GM21447 (cell line): ENCODE data around the gene NXPH2.
"Not testable (repeated sequence)": the region's sequence is repeated elsewhere in the genome, so short reads cannot be mapped to it uniquely, and the experiment has no call there.

ENCODE experiments used
- ATAC-seq: cut with Tn5 transposase; IDR thresholded peaks from one replicate; pipeline ENCODE4 v1.9.1; 2021; ENCODE audit not compliant: unreplicated experiment

NXPH2 gene

DNA sequence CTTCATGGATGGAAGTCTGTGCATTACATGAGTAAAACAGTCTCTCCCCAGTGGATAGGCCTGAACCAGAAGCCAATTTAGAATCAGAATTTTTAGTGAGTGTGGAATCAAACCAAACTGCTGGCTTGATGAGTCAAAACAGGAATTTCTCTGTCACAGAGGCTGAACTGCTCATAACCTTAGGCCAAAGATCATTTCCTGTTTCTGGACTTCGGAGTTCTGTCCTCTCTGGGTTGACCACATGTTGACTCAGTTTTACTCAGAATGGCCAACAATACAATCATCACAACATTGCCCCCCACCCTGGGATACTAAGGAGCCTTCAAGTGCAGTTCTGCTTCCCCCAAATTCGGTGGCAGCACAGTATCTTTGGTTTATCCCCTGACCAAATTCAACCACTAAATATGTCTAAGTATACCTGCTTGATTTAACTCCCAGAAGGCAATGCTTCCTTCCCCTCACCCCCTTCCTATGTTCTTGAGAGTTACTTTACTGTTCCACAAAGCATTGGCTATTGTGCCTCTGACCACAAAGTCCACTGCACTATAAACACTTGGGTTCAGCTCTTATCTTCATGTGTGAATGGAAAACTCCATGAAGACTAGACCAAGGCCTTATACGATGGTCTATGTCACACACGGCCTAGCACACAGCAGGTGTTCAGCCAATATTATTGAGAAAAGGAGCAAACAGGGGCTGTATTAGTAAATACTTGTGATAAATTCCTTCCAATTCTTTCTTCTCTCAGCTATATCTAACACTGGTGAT lies 67.8 kb downstream of the NXPH2 start:
- peak; percentile 92 for ATAC-seq

DNA sequence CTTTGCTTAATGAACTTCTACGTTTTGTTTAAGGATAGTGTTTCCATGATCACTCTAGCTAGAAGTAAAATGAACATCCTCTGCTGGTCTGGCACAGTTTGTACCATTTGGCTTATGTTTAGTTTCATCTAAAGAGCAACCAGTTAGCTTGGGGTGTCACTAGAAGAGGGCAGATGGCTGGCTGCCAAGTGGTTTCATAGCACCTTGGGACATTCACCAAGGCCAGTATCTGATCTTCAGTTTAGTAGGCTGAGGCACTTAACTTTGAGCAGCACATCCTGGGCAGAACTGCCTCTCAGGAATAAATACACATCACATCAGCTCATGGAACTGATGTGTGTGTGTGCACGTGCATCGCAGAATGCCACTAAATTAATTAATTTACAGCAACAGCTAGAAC lies 68.4 kb downstream of the NXPH2 start:
- ATAC-seq: peak; percentile 69

DNA sequence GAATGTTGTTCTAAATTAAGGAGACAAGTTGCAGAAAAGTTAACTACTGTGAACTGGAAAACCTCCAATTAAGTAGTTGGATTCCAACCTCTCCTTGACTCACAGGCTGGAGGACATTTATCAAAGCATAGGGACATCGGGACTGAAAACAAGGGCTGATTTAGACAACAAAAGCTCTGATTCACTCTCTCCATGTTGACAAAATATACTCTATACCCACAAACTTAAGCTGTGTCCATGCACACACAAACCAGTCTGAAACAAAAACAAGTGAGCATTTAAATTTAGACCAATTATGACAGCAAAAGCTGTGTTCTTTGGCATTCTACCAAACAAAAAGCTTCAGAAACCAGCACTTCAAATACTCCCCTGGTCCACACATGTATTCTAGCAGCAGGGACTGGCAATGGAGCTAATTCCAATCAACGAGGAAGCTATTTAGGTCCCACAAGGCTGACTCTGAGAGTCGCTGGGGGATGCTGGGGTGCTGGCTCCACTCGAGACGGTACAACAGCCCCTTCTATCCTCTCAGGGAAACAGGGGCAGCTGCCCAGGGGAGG lies 71.4 kb downstream of the NXPH2 start:
- ATAC-seq: no peak

DNA sequence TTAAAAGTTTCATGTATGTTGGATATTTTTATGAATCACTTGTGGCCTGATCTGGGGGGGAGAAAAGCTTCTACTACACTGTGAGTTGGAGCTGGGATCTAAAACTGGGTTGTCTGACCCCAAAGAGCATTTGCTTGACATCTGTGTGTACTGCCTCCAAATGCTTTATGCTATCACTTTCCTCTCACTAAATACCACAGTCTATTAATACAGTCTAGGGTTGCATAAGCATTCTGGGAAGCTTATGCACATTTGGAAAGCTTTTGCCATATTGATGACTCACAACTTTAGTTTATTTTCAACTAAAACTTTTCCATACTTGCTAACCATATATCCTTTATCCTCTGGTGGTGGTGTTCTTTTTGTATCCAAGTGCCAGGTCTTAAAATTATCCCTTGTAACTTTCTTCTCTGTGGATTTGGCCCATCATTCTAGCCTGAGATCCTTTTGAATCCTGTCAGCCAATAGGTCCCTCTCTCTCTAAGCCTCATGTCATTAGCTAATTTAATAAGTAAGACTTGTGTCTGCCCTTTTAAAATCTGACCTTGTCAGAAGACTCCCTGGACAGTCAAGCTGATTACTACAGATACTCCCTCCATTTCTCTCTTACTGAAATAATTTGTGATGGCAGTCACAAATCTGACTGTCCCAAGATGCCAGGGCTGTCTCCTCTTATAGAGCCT lies 72.7 kb downstream of the NXPH2 start:
- ATAC-seq: no peak

DNA sequence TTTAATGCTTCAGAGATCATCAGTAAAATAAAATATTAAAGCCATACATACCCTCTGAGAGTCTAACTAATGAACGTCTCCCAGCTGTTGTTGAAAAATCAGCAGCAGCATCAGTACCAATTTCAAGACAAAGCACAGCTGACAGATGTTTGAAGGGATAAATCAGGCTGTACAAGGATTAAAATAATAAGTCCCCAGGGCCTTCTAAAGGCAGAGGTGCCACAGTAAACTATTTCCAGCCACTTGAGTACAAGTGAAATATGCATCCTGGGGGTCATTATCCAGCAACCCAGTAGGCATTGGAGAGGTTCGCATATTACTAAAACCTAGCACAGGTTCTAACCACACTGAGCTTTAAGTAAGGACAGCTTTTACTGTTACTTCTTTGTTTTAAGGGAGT lies 76.9 kb downstream of the NXPH2 start:
- ATAC-seq: no peak

DNA sequence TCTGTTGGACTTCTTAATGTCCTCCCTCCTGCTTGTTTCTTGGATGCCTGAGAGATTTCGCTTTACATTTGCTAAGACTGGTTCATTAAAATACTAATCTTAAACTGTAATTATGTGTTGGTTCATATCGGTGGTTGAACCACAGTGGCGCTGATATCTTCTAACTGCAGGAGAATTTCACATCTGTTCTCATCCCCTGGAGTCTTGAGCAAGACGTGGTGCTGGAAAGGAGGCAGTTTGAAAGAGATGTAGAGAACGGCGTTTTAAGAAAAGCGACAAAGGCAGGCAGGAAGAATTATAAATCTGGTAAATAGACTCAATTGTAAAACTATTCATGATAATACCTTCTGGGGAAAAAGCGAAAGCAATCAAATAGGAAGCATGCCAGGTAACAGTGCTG lies 79.5 kb downstream of the NXPH2 start:
- no peak for ATAC-seq

DNA sequence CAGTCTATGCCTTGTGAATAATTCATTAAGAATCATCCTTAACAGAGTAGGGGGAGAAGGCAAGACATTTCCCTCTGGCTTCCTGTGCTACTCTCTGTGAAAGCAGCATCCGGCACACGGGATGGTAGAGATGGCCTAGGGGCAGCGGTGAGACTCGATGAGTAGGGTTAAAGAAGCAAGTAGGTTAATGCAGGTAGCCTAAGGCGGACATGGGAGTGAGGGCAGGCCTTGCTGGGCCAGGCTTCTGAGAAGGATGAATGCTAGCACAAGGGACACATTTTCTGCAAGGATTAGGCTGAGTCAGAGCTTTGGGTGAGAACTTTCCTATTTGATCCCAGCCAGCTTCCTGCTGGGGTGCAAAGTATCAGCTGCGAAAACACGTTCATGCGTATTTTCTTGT lies 80.8 kb downstream of the NXPH2 start:
- ATAC-seq: no peak

DNA sequence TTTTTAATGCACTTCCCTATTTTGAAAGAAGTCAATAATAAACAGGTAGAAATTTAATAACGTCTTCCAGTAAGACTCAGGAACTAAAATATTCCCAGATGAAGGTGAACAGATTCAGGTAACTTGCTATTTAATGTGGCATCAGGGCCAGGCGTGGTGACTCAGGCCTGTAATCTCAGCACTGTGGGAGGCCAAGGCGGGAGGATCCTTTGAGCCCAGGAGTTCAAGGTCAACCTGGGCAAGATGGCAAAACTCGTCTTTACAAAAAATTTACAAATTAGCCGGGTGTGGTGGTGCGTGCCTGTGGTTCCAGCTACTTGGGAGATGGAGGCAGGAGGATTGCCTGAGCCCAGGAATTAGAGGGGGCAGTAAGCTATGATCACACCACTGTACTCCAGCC lies 81.8 kb downstream of the NXPH2 start:
- no peak for ATAC-seq

DNA sequence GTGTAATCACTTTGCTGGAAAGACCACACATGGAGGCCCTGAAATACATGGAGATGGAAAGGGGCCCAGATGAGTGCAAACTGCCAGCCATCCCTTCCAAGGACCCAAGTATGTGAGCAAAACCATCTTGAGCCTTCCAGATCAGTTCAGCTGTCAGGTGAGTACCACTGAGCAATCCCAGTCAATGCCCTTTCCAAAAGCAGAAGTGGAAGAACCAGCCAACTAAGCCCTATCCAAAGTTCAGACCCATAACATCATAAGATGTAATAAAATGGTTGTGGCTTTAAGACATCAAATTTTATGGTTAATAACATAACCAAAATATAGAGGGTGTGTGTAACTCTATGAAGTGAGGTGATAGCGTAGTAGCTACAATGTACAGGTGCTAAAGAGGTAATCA lies 88.5 kb downstream of the NXPH2 start:
- ATAC-seq: no peak

DNA sequence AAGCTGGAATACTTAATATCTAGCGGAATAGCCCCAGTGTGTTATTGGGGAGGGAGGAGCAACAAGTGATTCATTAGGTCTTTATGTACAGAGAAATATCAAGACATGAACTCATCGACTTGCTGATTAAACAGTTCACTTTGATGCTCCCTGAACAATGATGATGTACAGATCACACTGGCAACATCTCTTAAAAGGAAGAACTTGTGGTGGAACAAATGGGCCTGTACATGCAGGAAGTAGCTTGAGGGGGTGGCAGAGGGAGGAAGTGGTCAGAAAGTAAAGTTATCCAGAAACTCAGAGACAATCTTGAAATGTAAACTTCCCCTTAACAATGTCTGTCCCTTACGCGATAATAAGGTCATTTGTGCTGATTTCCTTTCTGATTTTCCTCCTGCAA lies 90.5 kb downstream of the NXPH2 start:
- ATAC-seq: no peak

DNA sequence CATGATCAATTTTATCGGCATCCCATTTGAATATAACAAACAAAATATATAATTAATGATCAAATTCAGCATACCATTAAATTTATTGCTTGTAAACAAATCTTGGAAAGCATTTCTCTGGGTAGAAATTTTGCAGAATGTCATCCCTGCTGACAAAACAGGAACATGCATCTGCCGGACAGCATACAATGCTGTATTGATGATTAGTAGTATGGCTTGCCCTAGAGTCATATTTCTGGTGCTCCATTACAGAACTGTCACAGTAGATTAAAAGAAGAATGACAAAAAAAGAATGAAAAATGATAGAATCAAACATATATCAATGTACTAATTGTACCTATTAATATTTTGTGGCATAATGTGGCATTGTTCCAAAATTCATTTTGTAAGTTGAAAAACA lies 98.0 kb downstream of the NXPH2 start:
- ATAC-seq: no peak

DNA sequence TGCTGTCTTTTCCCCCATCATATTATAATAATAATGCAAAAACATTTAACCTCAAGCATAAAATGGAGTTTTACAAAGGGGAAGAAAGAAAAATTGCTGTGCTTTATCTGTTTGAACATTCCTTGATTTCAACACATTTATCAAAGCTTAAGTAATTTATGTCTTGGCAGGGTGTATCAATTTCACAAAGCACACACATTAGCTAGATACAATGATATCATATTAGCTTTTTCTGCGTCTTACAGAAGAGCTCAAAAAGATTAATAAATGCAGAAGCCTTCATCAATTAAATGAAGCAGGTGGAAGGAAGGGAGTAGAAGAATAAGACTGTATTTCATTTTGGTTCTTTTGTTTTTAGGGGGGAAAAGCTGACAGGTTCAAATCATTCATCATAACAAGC lies 103.0 kb downstream of the NXPH2 start:
- no peak for ATAC-seq

DNA sequence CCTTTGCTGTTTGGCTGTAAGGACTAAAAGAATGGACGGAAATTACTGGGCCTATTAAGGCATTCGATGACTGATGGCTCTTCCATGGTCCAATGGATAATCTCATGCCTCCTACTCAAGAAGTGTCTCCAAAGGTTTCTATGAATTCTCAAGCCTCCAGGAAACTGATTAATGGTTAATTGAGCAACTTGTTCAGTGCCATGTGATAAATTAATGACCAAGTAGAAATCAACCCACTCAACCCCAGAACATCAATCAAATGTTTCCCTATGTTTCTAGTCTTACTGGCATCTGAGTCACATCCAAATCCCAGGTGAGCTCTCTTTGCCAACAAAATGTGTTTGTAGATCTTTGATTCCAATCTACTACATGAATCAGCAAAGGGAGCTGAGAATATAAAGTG lies 103.6 kb downstream of the NXPH2 start:
- no peak for ATAC-seq

DNA sequence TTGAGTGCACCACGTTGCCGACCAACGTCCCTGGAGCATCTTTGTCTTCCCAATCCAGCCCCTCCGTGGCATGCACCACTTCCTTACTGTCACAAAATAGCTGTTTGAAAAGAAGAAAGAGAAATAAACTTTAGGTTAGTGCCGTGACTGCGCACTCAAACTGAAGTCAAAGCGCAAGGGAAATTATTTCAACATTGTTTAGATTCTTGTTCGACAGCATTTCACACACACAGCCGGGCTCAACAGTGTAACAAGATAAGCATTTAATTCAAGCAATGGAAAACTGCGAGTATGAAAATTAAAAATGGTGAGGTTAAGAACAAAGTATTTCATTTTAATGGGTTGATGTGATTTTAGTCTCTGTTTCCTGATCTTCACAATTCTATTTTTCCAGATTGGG lies 108.6 kb downstream of the NXPH2 start:
- ATAC-seq: no peak

DNA sequence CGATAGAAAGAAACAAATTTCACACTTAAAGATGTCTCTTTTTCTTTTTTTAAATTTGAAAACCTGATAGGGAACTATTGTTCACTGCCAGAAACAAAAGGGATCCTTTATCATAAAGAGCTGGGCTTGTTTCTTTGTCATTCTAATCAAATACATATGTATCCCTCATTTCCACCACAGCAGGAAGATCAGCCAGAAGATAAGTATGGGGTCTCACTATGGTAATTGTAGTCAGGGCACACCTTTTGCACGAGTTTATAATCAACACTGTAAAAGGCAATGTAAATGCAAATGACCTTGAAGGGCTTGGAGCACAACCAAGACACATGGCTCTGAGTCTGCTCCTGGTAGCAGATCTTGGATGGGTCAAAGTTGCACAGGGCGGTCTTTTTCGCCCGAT lies 109.5 kb downstream of the NXPH2 start:
- ATAC-seq: no peak

DNA sequence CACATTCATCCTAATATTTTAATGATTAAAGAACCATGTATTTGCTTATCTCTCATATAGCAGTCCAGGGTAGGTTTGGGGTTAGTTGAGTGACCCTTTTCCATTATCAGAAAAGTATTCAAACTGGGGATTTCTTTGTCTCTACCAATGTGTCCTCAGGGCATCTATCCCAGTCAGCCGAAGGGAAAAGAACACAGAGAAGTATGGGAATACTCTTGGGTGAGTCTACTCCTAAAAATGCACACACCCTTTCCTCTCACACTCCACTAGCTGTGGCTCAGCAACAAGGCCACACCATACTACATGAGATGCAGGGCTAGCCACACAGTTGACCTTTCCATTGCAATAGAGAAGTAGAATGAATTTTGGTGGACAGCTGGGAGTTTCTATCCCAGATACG lies 114.3 kb downstream of the NXPH2 start:
- no peak for ATAC-seq

DNA sequence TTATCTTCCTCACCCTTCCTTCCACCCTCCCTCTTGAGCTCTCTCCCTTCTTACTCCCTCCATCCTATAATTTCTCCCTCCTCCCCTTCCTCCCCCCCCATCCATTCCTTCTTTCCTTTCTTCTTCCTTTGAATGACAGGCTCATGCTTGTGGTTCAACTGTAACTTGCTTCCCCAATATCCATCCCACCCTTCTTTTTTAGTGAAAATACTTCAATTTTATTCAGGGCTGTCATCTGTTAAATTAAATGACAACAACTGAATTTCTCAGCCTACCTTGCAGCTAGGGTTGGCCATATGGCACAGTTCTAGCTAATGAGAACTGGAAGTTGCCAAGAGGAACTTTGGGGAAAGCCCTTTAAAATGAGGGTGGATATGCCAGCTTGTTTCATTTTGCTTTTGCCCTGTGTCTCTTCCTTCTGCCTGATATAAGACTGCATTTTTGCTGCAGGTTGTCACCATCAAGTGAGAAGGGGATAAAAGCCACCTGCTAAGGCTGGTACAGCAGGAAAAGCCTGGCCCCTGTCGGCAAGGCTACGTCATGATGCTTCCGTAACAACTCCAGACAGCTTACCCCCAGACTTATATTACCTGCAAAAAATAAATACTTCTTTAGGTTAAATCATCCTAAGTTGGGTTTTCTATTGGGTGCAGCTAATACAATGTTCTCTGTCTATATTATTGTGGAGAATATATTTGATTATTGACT lies 121.8 kb downstream of the NXPH2 start:
- no peak for ATAC-seq

DNA sequence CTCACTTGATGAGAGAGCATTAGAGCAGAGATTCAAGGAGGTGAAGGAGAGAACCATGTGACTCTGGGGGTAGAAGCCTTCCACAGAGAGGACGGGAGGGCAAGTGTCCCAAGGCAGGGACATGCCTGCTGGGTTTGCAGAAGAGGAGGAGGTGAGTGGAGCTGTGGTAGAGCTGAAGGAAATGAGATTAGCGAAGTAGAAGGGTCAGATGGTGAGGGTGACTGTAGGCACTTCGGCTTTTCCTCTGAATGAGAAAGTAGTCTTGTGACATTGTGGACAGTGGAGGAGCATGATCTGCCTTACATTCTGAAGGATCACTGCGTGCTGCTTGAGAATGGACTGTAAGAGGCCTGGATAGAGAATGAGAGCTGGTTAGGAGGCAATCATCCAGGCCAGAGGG lies 126.0 kb downstream of the NXPH2 start:
- ATAC-seq: no peak

DNA sequence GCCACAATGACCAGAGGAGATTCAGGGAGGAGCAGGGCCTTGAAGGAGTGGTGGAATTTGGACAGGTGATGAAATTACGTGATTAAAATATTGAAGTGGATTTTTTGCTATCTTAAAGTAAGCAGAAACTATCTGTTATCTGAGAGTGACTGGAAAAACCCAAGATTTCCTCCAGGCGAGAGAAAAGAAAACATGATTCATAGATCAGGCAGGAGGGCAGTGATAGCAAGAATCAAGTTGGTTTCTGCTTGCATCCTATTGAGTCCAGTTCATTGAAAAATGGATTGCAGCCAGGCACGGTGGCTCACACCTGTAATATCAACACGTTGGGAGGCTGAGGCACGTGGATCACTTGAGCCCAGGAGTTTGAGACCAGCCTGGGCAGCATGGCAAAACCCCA lies 127.8 kb downstream of the NXPH2 start:
- ATAC-seq: no peak

DNA sequence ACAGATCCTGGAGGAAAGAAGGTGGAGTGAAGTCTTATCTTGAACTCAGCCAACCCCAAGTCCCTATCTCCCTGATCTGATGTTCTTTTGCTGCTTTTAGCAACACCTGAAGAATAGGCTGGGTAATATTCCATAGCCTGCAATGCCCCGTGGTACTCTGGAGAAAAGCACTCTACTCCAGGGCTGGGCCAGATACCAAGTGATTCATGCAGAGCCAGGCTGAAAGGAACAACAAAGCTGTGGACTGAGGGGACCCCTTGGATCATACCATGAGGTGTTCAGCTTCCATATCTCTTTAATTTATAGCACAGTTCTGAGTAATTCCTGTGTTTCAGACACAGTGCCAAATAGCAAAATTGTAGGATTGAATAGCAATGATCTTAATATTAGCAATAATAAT lies 130.6 kb downstream of the NXPH2 start:
- ATAC-seq: no peak

DNA sequence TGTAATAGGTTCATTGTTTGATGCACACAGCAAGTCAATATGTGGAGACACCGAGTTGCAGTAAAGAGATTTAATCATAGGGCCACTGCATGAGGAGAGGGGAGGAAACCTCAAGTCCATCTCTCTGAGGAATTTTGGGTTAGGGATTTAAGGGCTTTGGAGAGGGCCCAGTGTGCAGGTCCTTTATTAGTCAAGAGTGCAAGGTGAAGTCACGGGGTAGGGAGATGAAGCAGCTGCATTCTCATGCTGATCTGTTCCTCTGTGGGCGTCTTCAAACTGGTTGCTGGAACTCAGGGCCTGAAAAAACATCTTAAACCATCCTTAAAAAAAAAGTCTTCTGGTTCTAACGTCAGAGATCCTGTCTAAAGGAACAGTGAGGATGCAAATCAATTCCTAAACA lies 131.6 kb downstream of the NXPH2 start:
- ATAC-seq: no peak

DNA sequence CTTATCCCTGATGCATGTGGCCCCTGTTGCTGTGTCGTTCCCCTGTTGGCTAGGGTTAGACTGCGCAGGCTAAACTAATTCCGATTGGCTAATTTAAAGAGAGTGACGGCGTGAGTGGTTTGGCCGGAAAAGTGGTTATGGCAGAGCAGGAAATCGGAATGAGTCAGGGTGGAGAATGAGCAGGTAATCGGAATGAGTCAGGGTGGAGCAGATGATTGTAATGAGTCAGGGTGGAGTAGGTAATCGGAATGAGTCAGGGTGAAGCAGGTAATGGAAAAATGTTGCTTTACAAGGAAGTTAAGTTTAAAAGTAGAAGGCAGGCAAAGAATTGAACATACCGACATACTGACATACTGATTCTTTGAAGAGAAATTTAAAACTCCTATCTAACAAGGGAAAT lies 135.4 kb downstream of the NXPH2 start:
- ATAC-seq: not testable (repeated sequence)
